Measurements from ENCODE around the gene CAV2. TPM values are rescaled to one million over a fixed set of nuclear protein-coding genes. Genes with fewer than 3 reads are reported as not detected.
A peak's percentile ranks its signal among the peaks of the same experiment; 100 is the strongest.

Gene CAV2
- total and polyA plus RNA-seq, 9 of the 15 experiments (the other 6 are each of a cell fraction or from before 2014, with no cell fraction given), result 16.1 to 137 (median 38.3) TPM

GRCh38 chr7:116499168-116500077 is at the start of gene CAV2 (continued):
- TF ChIP-seq CHD7 (IDR thresholded peaks at IDR 0.05; ENCODE audit: low read depth, low read length) (no peak), TBP (optimal IDR thresholded peaks at IDR 0.05; ENCODE audit: low read depth, low read length) (peak; percentile 32), HSF4 (CRISPR knock-in tag; IDR thresholded peaks at IDR 0.05; ENCODE audit: borderline replicate concordance) (peak; percentile 34; the same call in 1 of the 2 replicates), EP400 (IDR thresholded peaks at IDR 0.05) (peak; percentile 29; the same call in 1 of the 2 replicates), MEF2D (tag; conservative IDR thresholded peaks at IDR 0.05; ENCODE audit: low read depth) (no peak), FOXK2 (conservative IDR thresholded peaks at IDR 0.05 in 1 of 2, IDR thresholded peaks at IDR 0.05 in 1 of 2; ENCODE audit: low read depth in 2 of 2) (0 out of 4 replicates have a peak, but pooled peaks of 1 of the 2 experiments have one; percentile 19), RBBP5 (IDR thresholded peaks at IDR 0.05; ENCODE audit: borderline replicate concordance, insufficient read depth, low read length, poor library complexity, severe bottlenecking) (peak; percentile 76)
- TF ChIP-seq, protein P1, sequence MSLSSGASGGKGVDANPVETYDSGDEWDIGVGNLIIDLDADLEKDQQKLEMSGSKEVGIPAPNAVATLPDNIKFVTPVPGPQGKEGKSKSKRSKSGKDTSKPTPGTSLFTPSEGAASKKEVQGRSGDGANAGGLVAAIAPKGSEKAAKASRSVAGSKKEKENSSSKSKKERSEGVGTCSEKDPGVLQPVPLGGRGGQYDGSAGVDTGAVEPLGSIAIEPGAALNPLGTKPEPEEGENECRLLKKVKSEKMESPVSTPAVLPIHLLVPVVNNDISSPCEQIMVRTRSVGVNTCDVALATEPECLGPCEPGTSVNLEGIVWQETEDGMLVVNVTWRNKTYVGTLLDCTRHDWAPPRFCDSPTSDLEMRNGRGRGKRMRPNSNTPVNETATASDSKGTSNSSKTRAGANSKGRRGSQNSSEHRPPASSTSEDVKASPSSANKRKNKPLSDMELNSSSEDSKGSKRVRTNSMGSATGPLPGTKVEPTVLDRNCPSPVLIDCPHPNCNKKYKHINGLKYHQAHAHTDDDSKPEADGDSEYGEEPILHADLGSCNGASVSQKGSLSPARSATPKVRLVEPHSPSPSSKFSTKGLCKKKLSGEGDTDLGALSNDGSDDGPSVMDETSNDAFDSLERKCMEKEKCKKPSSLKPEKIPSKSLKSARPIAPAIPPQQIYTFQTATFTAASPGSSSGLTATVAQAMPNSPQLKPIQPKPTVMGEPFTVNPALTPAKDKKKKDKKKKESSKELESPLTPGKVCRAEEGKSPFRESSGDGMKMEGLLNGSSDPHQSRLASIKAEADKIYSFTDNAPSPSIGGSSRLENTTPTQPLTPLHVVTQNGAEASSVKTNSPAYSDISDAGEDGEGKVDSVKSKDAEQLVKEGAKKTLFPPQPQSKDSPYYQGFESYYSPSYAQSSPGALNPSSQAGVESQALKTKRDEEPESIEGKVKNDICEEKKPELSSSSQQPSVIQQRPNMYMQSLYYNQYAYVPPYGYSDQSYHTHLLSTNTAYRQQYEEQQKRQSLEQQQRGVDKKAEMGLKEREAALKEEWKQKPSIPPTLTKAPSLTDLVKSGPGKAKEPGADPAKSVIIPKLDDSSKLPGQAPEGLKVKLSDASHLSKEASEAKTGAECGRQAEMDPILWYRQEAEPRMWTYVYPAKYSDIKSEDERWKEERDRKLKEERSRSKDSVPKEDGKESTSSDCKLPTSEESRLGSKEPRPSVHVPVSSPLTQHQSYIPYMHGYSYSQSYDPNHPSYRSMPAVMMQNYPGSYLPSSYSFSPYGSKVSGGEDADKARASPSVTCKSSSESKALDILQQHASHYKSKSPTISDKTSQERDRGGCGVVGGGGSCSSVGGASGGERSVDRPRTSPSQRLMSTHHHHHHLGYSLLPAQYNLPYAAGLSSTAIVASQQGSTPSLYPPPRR (CRISPR knock-in tag; IDR thresholded peaks at IDR 0.05; ENCODE audit: borderline replicate concordance), result peak; percentile 62; the same call in 1 of the 2 replicates

Data from K562 (cell line).